Stimulated activated CD8-positive, alpha-beta memory T cell treated with anti-CD3 and anti-CD28 coated beads, Interleukin-12 subunit alpha, Interleukin-12 subunit beta, amount 100 ng/mL, for 24 hours (primary cell): ENCODE results near the gene MYO1D.
"Not testable (repeated sequence)": the region's sequence is repeated elsewhere in the genome, so short reads cannot be mapped to it uniquely, and the experiment has no call there.

Experiments used
- DNase-seq: peaks from one replicate; pipeline ENCODE4 v3.0.0-alpha.2; 2020; ENCODE audit errors: extremely low read depth

The MYO1D gene

GRCh38 chr17:32876417-32877163, at the start of gene MYO1D:
Gene MYO1D (minus strand): TSS chr17:32877124. CDS start chr17:32876872, 252 bp downstream.
- DNase-seq: peak; percentile 24

- DNase-seq: no peak
These were observed 49.3 kb upstream of the MYO1D start for GRCh38 chr17:32926183-32926582.

GRCh38 chr17:32923905-32924304, 47.0 kb upstream of the MYO1D start:
- DNase-seq: not testable (repeated sequence)

- no peak for DNase-seq
These were observed 44.1 kb upstream of the MYO1D start for GRCh38 chr17:32921017-32921416.

- DNase-seq: no peak
These were observed 43.4 kb upstream of the MYO1D start for GRCh38 chr17:32920293-32920692.

- DNase-seq: not testable (repeated sequence)
These were observed 43.0 kb upstream of the MYO1D start for GRCh38 chr17:32919876-32920275.

GRCh38 chr17:32917842-32918241, 40.9 kb upstream of the MYO1D start:
- no peak for DNase-seq

GRCh38 chr17:32917081-32917480, 40.2 kb upstream of the MYO1D start:
- no peak for DNase-seq

- DNase-seq: no peak
These were observed 39.2 kb upstream of the MYO1D start for GRCh38 chr17:32916134-32916533.

- DNase-seq: no peak
These were observed 38.3 kb upstream of the MYO1D start for GRCh38 chr17:32915245-32915644.

GRCh38 chr17:32914181-32914580, 37.3 kb upstream of the MYO1D start:
- peak; percentile 17 for DNase-seq

- DNase-seq: no peak
These were observed 36.7 kb upstream of the MYO1D start for GRCh38 chr17:32913593-32913992.

GRCh38 chr17:32912218-32912897, 35.4 kb upstream of the MYO1D start:
- DNase-seq: no peak

GRCh38 chr17:32910769-32911168, 33.8 kb upstream of the MYO1D start:
- no peak for DNase-seq

GRCh38 chr17:32909787-32910369, 33.0 kb upstream of the MYO1D start:
- no peak for DNase-seq

- DNase-seq: no peak
These were observed 30.7 kb upstream of the MYO1D start for GRCh38 chr17:32907583-32907982.

GRCh38 chr17:32904891-32905290, 28.0 kb upstream of the MYO1D start:
- DNase-seq: no peak

- no peak for DNase-seq
These were observed 27.1 kb upstream of the MYO1D start for GRCh38 chr17:32903774-32904673.

GRCh38 chr17:32901743-32902142, 24.8 kb upstream of the MYO1D start:
- no peak for DNase-seq

- no peak for DNase-seq
These were observed 22.5 kb upstream of the MYO1D start for GRCh38 chr17:32899236-32900013.

- DNase-seq: no peak
These were observed 19.8 kb upstream of the MYO1D start for GRCh38 chr17:32896647-32897258.
